GM19397 (cell line): ENCODE measurements around the gene COX20.
"Not testable (repeated sequence)": the region's sequence is repeated elsewhere in the genome, so short reads cannot be mapped to it uniquely, and the experiment has no call there.

Experiments
- ATAC-seq: cut with Tn5 transposase; IDR thresholded peaks from one replicate; pipeline ENCODE4 v1.9.1; 2021; ENCODE audit warnings: mild to moderate bottlenecking, moderate library complexity; ENCODE audit not compliant: unreplicated experiment

The COX20 gene

GRCh38 chr1:244821134-244821533 lies 14.3 kb upstream of the COX20 start:
- ATAC-seq = no peak

DNA sequence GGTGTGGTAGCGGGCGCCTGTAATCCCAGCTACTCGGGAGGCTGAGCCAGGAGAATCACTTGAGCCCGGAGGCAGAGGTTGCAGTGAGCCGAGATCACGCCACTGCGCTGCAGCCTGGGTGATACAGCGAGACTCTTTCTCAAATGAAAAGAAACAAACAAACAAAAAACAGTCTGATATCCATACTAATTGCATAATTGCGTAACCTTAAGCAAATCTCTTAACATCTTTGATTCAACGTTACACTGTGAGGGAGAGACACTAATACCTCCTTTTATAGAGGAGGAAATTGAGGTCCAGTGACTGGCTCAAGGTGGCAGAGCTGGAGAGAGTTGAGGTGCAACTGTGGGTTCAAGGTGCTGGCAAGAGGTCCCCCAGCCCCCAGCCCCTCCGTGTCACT lies 12.6 kb upstream of the COX20 start:
- no peak for ATAC-seq

GRCh38 chr1:244826712-244827111 lies 8.7 kb upstream of the COX20 start:
- ATAC-seq = no peak

GRCh38 chr1:244830639-244831038 lies 4.8 kb upstream of the COX20 start:
- no peak for ATAC-seq

DNA sequence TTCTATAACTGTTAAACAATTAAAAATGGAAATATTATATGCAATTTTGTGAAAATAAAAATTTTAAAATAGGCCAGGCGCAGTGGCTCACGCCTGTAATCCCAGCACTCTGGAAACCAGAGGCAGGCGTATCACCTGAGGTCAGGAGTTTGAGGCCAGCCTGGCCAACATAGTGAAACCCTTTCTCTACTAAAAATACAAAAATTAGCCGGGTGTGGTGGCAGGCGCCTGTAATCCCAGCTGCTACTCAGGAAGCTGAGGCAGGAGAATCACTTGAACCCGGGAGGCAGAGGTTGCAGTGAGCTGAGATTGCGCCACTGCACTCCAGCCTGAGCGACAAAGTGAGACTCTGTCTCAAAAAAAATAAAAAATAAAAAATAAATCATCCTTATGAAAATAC lies 2.2 kb upstream of the COX20 start:
- not testable (repeated sequence) for ATAC-seq

DNA sequence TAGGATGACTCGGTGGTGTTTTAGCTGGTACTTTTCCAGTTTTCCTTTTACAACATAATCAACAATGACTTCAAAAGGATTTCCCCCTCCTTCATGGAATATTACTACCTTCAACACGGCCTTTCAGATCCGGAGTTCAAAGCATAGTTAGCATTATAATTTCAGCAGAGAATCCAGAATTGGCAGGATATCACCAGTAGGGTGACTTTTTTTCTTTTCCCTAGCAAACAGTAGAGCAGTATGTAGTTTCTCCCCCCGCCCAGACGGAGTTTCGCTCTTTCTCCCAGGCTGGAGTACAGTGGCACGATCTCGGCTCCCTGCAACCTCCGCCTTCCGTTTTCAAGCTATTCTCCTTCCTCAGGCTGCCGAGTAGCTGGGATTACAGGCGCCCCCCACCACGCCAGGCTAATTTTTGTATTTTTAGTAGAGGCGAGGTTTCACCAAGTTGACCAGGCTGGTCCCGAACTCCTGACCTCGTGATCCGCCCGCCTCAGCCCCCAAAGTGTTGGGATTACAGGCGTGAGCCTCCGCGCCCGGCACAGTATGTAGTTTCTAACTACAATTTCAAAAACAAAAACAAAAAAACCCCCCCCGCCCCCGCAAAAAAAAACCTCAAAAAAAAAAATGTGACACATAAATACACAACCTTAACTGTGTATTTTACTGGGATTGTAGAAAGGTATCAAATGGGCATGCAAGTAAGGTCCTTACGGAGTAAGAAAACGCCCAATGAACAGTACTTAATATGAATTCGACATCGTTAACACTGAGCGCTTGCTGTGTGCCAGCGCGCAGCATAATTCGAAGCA lies 1.5 kb upstream of the COX20 start:
- no peak for ATAC-seq

DNA sequence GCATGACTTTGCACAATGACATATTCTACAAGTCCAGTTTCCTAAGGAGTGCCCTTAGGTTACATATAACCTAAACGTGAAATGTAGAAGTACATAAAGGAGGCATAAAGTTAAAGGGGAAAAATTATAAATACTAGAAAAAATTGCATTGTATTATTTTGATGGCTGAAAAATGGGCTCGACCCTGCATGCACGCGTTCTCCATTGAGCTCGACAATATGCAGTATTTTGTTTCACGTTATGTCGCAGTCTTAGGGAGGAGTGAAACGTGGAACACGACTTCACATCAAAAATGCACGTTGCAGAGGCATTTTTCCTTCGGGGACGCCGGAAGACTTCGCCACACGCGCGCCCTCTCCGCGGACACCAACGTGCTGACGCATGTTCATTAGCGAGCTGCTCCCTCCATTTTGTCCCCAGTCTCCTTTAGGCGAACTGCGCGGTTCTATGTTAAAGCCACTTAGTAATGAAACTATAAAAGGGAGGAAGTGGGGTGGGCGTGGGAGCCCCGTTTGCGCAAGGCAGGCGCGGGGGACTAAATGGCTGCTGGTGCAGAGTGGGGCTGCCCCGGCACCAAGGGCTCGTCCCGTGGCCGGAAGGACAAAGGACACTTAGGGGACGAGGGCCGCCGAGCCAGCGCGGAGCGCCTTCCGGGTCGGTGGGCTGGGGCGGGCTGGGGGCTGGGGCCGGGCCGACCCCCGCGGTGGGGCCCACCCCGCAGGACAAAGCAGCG lies 749 bp upstream of the COX20 start:
- ATAC-seq = peak; percentile 69

DNA sequence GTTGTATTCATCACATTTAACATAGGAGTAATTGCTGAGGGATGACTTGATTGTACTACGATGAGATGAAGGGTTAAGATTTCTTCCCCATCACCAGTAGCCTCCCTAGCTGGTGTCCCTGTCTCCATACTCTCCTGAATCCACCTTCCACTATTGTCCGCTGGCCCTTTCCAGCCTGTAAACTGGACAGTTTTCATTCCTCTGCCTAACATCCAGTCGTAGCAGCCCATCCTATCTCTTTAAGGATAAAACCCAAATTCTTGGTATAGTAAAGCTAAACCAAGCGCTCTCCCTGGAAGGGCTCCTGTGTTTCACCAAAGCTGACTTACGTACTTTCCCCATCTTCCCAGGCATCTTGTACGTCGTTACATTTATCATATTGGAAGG lies 670 bp downstream of the COX20 start:
- ATAC-seq = no peak

- ATAC-seq = no peak
Measured at GRCh38 chr1:244836584-244836983, 1.1 kb downstream of the COX20 start.

- ATAC-seq = no peak
Measured at GRCh38 chr1:244837597-244838258, 2.3 kb downstream of the COX20 start.

- ATAC-seq = no peak
Measured at GRCh38 chr1:244839656-244840055, 4.2 kb downstream of the COX20 start.

DNA sequence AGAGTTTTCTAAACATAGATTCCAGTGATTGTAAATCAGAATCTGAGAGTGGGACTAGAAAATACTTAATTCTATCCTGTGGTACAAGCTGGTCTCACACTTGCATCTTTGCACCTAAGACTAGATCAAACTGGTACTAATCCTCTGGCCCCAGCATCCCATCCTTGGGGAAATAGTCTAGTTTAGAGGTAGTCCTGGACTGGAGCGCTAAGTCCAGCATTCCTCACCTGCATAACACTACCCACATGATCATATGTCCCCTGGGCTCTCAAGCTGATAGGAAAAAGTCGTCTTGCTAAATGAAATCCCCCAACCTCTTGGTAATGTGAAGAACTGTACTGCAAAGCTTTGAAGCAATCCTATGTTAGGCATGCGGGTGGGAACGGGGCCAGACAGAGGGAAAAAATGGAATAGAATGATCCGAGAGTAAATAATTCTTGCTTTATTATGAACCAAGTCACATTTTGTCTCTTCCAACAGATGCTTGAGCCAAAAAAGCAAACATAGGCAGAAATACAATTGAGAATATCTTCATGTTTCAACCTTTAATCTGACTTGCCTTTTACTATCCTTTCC lies 4.8 kb downstream of the COX20 start:
- ATAC-seq = no peak

GRCh38 chr1:244841273-244841927 lies 5.9 kb downstream of the COX20 start:
- ATAC-seq = no peak

DNA sequence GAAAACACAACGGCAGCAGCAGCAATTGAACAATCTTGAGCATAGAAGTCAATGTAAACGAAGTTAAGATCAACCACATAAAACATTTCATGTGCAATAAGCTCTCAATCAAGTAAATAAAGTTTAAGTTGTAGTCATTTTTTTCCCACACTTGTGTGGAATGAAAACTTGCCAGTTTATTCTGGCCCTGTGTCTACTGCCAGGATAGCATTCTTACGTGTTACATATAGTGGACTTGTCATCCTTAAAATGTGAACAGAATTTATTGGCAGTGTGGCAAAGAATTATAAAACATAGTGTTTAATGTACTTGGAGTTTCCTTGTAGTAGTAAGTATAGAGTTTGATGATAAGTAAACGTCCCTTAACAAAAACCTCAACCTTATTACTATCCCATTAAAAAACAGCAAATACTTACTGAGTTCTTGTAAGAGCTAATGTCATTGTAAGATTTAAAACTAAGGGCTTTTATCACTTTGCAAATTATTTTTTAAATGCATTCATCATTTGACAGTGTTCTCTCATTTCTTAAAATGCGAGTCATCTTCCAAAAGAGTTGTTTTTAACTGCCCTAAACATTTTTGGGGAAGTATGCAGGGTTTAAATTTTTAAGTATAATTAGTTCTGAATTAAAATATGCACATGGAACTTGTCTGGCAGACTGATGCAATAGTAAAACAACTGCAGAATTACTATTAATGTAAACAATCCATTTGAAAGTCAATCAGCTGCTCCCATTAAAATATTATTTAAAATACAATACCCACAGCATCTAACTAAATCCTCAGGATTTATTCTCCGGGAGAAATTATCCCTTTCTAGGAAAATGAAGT lies 7.9 kb downstream of the COX20 start:
- ATAC-seq = no peak

GRCh38 chr1:244844155-244845121 lies 9.0 kb downstream of the COX20 start:
- no peak for ATAC-seq

DNA sequence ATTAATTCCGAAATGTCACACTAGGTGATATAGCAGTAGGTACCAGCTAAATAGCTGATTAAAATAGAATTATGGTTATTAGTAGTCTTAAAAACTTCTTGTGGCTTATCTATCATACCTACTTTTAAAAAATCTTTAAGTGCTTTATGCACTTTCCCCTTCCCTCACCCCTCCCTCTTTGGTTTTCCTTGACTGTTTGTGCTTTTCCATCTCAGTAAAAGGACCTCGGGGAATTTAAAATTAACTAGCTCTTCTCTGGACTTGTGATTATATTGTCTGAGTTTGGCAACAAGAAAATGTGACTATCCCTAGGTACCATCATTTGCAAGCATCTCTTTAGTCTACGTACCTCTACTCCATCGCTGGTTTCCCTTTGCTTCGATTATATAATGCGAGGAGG lies 11.2 kb downstream of the COX20 start:
- ATAC-seq = no peak

- no peak for ATAC-seq
Measured at GRCh38 chr1:244849189-244849866, 13.9 kb downstream of the COX20 start.

DNA sequence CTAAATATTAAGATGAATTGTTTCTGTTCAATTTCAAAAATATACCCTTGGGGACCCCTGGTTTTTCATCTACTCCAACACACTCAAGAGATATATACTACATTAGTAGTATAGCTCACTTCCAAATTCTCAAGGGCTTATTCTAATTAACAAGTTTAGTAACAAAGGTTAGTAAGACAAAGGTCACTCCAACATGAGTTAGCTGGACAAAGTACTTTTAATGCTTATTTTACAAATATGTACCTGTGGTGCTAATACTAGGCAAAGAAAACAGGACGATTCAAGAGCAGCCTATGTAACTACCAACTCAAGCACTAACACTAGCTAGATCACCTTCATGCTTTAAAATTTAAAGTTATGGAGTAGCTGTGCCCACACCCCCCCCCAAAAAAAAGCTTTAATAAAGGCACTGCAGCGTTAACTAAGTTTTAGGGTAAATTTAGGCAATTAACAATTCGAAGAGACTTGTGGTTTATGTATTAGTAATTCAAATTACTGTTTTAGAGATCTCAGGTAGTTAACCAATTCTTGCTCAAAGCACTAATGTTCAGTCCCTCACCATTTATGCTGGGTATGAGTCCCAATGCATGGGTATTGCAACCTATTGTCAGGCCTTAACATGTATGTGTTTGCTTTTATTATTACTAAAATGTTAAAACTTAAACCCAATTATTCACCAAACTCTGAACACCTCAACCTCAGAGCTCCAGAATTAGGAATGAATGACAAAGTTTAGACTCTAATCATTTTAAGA lies 14.8 kb downstream of the COX20 start:
- ATAC-seq = no peak
